Left cardiac atrium (tissue), 4 donors: ENCODE data around the gene SCUBE1. TPM values are rescaled to one million over a fixed set of nuclear protein-coding genes. Genes with fewer than 3 reads are reported as not detected.
"Not testable (repeated sequence)": the region's sequence is repeated elsewhere in the genome, so short reads cannot be mapped to it uniquely, and the experiment has no call there.

Source experiments
- ATAC-seq, 2 donors: fragments of 200-7000 bp; cut with Tn5 transposase; one replicate each; pipeline ENCODE4 v1.9.1; 2020; ENCODE audit warnings: mild to moderate bottlenecking in 2 of 2, moderate library complexity in 2 of 2
- DNase-seq: peaks from one replicate; pipeline ENCODE4 v3.0.0-alpha.2; 2020
- intact Hi-C, 2 donors: fragments of 100-400 bp; cut with DNase I; formaldehyde crosslinking; loops; one replicate each; pipeline versions ENCODE4 v1.14.1 to v1.15.1; 2022 to 2023
- total RNA-seq, 2 donors: library from RNA; stranded (reverse); fragmentation: NEBNext Ultra II Directional; extraction: Animal tissue kit (Norgen Biotek cat#: 25700); gene quantifications; one replicate each; pipeline ENCODE4 v1.2.1, GENCODE V29; 2021
- donor health status: DM: no; HTN: yes; CAD: no.
- donor health status: DM: no; HTN: yes; CAD: no; lungs with severe emphysema.
- donor health status: DM: yes; HTN: yes; CAD: no.
- donor health status: Dilated cardiomyopathy.

Gene SCUBE1
- total RNA-seq, 2 donors from 2014 or later, result 0.97 to 3.3 TPM

GRCh38 chr22:43364169-43364435 lies 20.9 kb upstream of the SCUBE1 start:
- DNase-seq (no peak), ATAC-seq (no peak)
- intact Hi-C loops, result no loop called here

- intact Hi-C loops, result no loop called here
- no peak for DNase-seq
- no peak for ATAC-seq
Measured at GRCh38 chr22:43363315-43364168, 20.4 kb upstream of the SCUBE1 start.

GRCh38 chr22:43360576-43360975 lies 17.4 kb upstream of the SCUBE1 start:
- no peak for ATAC-seq
- DNase-seq, result no peak
- intact Hi-C loops, result no loop called here

- no peak for DNase-seq
- ATAC-seq, result no peak
- intact Hi-C loops, result no loop called here
Measured at GRCh38 chr22:43356881-43357280, 13.7 kb upstream of the SCUBE1 start.

- DNase-seq, ATAC-seq, intact Hi-C loops: not testable (repeated sequence)
Measured at GRCh38 chr22:43355688-43356087, 12.5 kb upstream of the SCUBE1 start.

GRCh38 chr22:43351966-43352345 lies 8.8 kb upstream of the SCUBE1 start:
- no peak for ATAC-seq
- DNase-seq, result no peak
- intact Hi-C loops, result no loop called here

GRCh38 chr22:43349636-43350035 lies 6.5 kb upstream of the SCUBE1 start:
- DNase-seq, result no peak
- intact Hi-C loops, result loop anchor here in 1 of 2 donors (5.0 kb wide), 1 partner anchor 117 kb away; no protein-coding TSS in a partner anchor

GRCh38 chr22:43346521-43346929 lies 3.4 kb upstream of the SCUBE1 start:
- ATAC-seq, result peak; percentile 59 to 65
- intact Hi-C loops, result loop anchor here (1.0 to 5.0 kb wide), 3 partner anchors 72 to 114 kb away; no protein-coding TSS in a partner anchor
- DNase-seq, result peak; percentile 65

More at GRCh38 chr22:43349636-43350035, 6.5 kb upstream of the SCUBE1 start:
- no peak for ATAC-seq

GRCh38 chr22:43345761-43346301 lies 2.7 kb upstream of the SCUBE1 start:
- DNase-seq, result no peak
- intact Hi-C loops, result loop anchor here (1.0 to 5.0 kb wide), 3 partner anchors 71 to 114 kb away; no protein-coding TSS in a partner anchor

GRCh38 chr22:43345356-43345755 lies 2.2 kb upstream of the SCUBE1 start:
- no peak for ATAC-seq
- intact Hi-C loops, result loop anchor here in 1 of 2 donors (5.0 kb wide), 1 partner anchor 113 kb away; no protein-coding TSS in a partner anchor
- DNase-seq, result no peak

More at GRCh38 chr22:43345761-43346301, 2.7 kb upstream of the SCUBE1 start:
- ATAC-seq, result peak in 1 of 2 donors; percentile 28

- intact Hi-C loops, result no loop called here
- ATAC-seq, result no peak
Measured at GRCh38 chr22:43344520-43344787, 1.3 kb upstream of the SCUBE1 start.

GRCh38 chr22:43343670-43344519 lies 723 bp upstream of the SCUBE1 start:
- ATAC-seq (peak in 1 of 2 donors; percentile 5), DNase-seq (no peak)
- intact Hi-C loops, result no loop called here

More at GRCh38 chr22:43344520-43344787, 1.3 kb upstream of the SCUBE1 start:
- no peak for DNase-seq

- no peak for ATAC-seq
- intact Hi-C loops, result no loop called here
- DNase-seq, result no peak
Measured at GRCh38 chr22:43342347-43343261, 568 bp downstream of the SCUBE1 start.

- ATAC-seq, result no peak
- intact Hi-C loops, result no loop called here
- no peak for DNase-seq
Measured at GRCh38 chr22:43341565-43341964, 1.6 kb downstream of the SCUBE1 start.

- DNase-seq (no peak), ATAC-seq (no peak)
- intact Hi-C loops, result no loop called here
Measured at GRCh38 chr22:43338766-43339345, 4.3 kb downstream of the SCUBE1 start.

GRCh38 chr22:43337946-43338345 lies 5.2 kb downstream of the SCUBE1 start:
- DNase-seq (no peak), ATAC-seq (no peak)
- intact Hi-C loops, result no loop called here

- ATAC-seq (peak in 1 of 2 donors; percentile 81), DNase-seq (peak; percentile 25)
Measured at GRCh38 chr22:43337385-43337784, 5.8 kb downstream of the SCUBE1 start.

GRCh38 chr22:43334378-43334777 lies 8.8 kb downstream of the SCUBE1 start:
- no peak for ATAC-seq
- intact Hi-C loops, result no loop called here
- no peak for DNase-seq

More at GRCh38 chr22:43337385-43337784, 5.8 kb downstream of the SCUBE1 start:
- intact Hi-C loops, result no loop called here
